H9 (cell line): ENCODE results near the gene ZMYND11. TPM values are rescaled to one million over a fixed set of nuclear protein-coding genes. Genes with fewer than 3 reads are reported as not detected.

Experiments used
- DNase-seq: peaks from one replicate; pipeline ENCODE4 v3.0.0-alpha.2; 2017
- H2AFZ ChIP-seq: one replicate; pipeline ENCODE4 v1.6.1; 2013; ENCODE audit warnings: mild to moderate bottlenecking, low read length, control low read depth, moderate library complexity
- H2AK5ac ChIP-seq: 2 replicates; pipeline ENCODE4 v1.6.1; 2013; ENCODE audit warnings: low read length, control low read depth, mixed read lengths; ENCODE audit not compliant: insufficient read length
- H2BK120ac ChIP-seq: one replicate; pipeline ENCODE4 v1.6.1; 2013; ENCODE audit warnings: low read depth, mild to moderate bottlenecking, low read length, control low read depth, inconsistent platforms; ENCODE audit not compliant: poor library complexity, severe bottlenecking
- H2BK12ac ChIP-seq: 2 replicates; pipeline ENCODE4 v1.6.1; 2013; ENCODE audit warnings: low read length, control low read depth, mixed read lengths, low read depth; ENCODE audit not compliant: insufficient read length
- H2BK15ac ChIP-seq: 2 replicates; pipeline ENCODE4 v1.6.1; 2013; ENCODE audit warnings: low read depth, low read length, control low read depth
- H2BK20ac ChIP-seq: one replicate; pipeline ENCODE4 v1.6.1; 2013; ENCODE audit warnings: low read depth, mild to moderate bottlenecking, low read length, control low read depth, inconsistent platforms; ENCODE audit not compliant: poor library complexity, severe bottlenecking
- H2BK5ac ChIP-seq: 2 replicates; pipeline ENCODE4 v1.6.1; 2013; ENCODE audit warnings: low read length, control low read depth, mixed read lengths; ENCODE audit not compliant: insufficient read length
- H3K14ac ChIP-seq: 2 replicates; pipeline ENCODE4 v1.6.1; 2013; ENCODE audit warnings: low read length, control low read depth; ENCODE audit not compliant: insufficient read depth
- H3K18ac ChIP-seq: 2 replicates; pipeline ENCODE4 v1.6.1; 2013; ENCODE audit warnings: low read depth, mild to moderate bottlenecking, mixed read lengths, low read length, control low read depth; ENCODE audit not compliant: insufficient read length
- H3K23ac ChIP-seq: 2 replicates; pipeline ENCODE4 v1.6.1; 2013; ENCODE audit warnings: low read length, control low read depth, mixed read lengths, low read depth; ENCODE audit not compliant: insufficient read length
- H3K23me2 ChIP-seq: 2 replicates; pipeline ENCODE4 v1.6.1; 2013; ENCODE audit warnings: low read depth, mild to moderate bottlenecking, mixed read lengths, low read length, control low read depth; ENCODE audit not compliant: insufficient read length, poor library complexity, severe bottlenecking
- H3K27ac ChIP-seq: 2 replicates; pipeline ENCODE4 v1.5.1; 2013; ENCODE audit warnings: low read length, control low read depth, mixed read lengths, low read depth; ENCODE audit not compliant: insufficient read length
- H3K27me3 ChIP-seq: 2 replicates; pipeline ENCODE4 v1.6.1; 2013; ENCODE audit warnings: low read length, control low read depth, inconsistent platforms; ENCODE audit not compliant: insufficient read depth
- H3K4ac ChIP-seq: 2 replicates; pipeline ENCODE4 v1.6.1; 2013; ENCODE audit warnings: low read depth, mild to moderate bottlenecking, control low read depth, inconsistent platforms, low read length, moderate library complexity
- H3K4me1 ChIP-seq: 2 replicates; pipeline ENCODE4 v1.6.1; 2013; ENCODE audit warnings: low read length, control low read depth, inconsistent platforms; ENCODE audit not compliant: insufficient read depth
- H3K4me2 ChIP-seq: 2 replicates; pipeline ENCODE4 v1.6.1; 2013; ENCODE audit warnings: low read length, control low read depth, mixed read lengths; ENCODE audit not compliant: insufficient read length, insufficient read depth
- H3K56ac ChIP-seq: 2 replicates; pipeline ENCODE4 v1.6.1; 2013; ENCODE audit warnings: low read depth, mild to moderate bottlenecking, mixed read lengths, low read length, control low read depth; ENCODE audit not compliant: insufficient read length
- H3K79me1 ChIP-seq: 2 replicates; pipeline ENCODE4 v1.6.1; 2013; ENCODE audit warnings: low read depth, mild to moderate bottlenecking, moderate library complexity, low read length, control low read depth, inconsistent platforms; ENCODE audit not compliant: insufficient read depth, poor library complexity, severe bottlenecking
- H3K79me2 ChIP-seq: 2 replicates; pipeline ENCODE4 v1.6.1; 2013; ENCODE audit warnings: low read length, control low read depth, inconsistent platforms; ENCODE audit not compliant: insufficient read depth
- H3K9ac ChIP-seq: 2 replicates; pipeline ENCODE4 v1.6.1; 2013; ENCODE audit warnings: low read length, control low read depth, mixed read lengths; ENCODE audit not compliant: insufficient read length; ENCODE audit errors: extremely low read depth
- H3K9me3 ChIP-seq: one replicate; pipeline ENCODE4 v1.6.1; 2013; ENCODE audit warnings: low read depth, low read length, inconsistent platforms; ENCODE audit not compliant: control insufficient read depth
- H3T11ph ChIP-seq: one replicate; pipeline ENCODE4 v1.6.1; 2013; ENCODE audit warnings: mild to moderate bottlenecking, low read length, control low read depth, inconsistent platforms
- H4K20me1 ChIP-seq: one replicate; pipeline ENCODE4 v1.6.1; 2013; ENCODE audit not compliant: control insufficient read depth, insufficient read length, insufficient read depth
- H4K5ac ChIP-seq: 2 replicates; pipeline ENCODE4 v1.6.1; 2013; ENCODE audit warnings: low read depth, mild to moderate bottlenecking, mixed read lengths, low read length, control low read depth; ENCODE audit not compliant: insufficient read length
- H4K8ac ChIP-seq: replicated peaks from 2 replicates; pipeline ENCODE4 v1.6.1; 2013; ENCODE audit warnings: low read length, control low read depth, mixed read lengths, low read depth; ENCODE audit not compliant: insufficient read length
- H4K91ac ChIP-seq: 2 replicates; pipeline ENCODE4 v1.6.1; 2013; ENCODE audit warnings: low read depth, mild to moderate bottlenecking, moderate library complexity, mixed read lengths, low read length, control low read depth; ENCODE audit not compliant: insufficient read length
- H3K27ac Mint-ChIP-seq, 3 experiments: 2 replicates in 2 of 3; 3 replicates in 1 of 3; pipeline ENCODE4 v1.8.0; 2020 to 2021; ENCODE audit warnings: mixed read lengths in 3 of 3, mild to moderate bottlenecking in 1 of 3, moderate library complexity in 1 of 3
- H3K27me3 Mint-ChIP-seq: 2 replicates; pipeline ENCODE4 v1.8.0; 2021; ENCODE audit warnings: low read depth, mild to moderate bottlenecking, moderate library complexity, mixed read lengths
- H3K36me3 Mint-ChIP-seq, 3 experiments: 2 replicates in 2 of 3; 3 replicates in 1 of 3; pipeline ENCODE4 v1.8.0; 2020 to 2021; ENCODE audit warnings: low read depth in 3 of 3, mixed read lengths in 3 of 3; ENCODE audit not compliant: insufficient read depth in 1 of 3
- H3K4me1 Mint-ChIP-seq, 2 experiments: 2 replicates each; pipeline ENCODE4 v1.8.0; 2020; ENCODE audit warnings: mixed read lengths in 2 of 2
- H3K4me3 Mint-ChIP-seq, 2 experiments: 2 replicates in 1 of 2; 3 replicates in 1 of 2; pipeline ENCODE4 v1.8.0; 2020 to 2021; ENCODE audit warnings: mild to moderate bottlenecking in 2 of 2, mixed read lengths in 2 of 2, moderate library complexity in 1 of 2
- H3K9me3 Mint-ChIP-seq, 2 experiments: 2 replicates in 1 of 2; 3 replicates in 1 of 2; pipeline ENCODE4 v1.8.0; 2020; ENCODE audit warnings: mild to moderate bottlenecking in 2 of 2, mixed read lengths in 2 of 2, moderate library complexity in 1 of 2
- CTCF ChIP-seq: fragments of 200-600 bp; sonication (generic); conservative IDR thresholded peaks from 3 replicates; pipeline ENCODE4 v1.8.0; 2021; ENCODE audit warnings: antibody characterized with exemption, mild to moderate bottlenecking
- WGBS: extraction: QIAGEN DNeasy Blood & Tissue Kit; methylation state at CpG from one replicate; pipeline ENCODE4 v1.1.7; 2013; ENCODE audit warnings: missing lambda C conversion rate, low lambda C conversion rate, mixed read lengths; ENCODE audit not compliant: insufficient read length; ENCODE audit errors: extremely low coverage; 5-methylcytosine and 5-hydroxymethylcytosine counted together
- total RNA-seq: library from RNA; stranded (reverse); gene quantifications from 2 replicates; pipeline ENCODE4 v1.2.1, GENCODE V29; 2021

Gene ZMYND11
- total RNA-seq, 1 experiment from 2014 or later: 33.7 TPM

DNA sequence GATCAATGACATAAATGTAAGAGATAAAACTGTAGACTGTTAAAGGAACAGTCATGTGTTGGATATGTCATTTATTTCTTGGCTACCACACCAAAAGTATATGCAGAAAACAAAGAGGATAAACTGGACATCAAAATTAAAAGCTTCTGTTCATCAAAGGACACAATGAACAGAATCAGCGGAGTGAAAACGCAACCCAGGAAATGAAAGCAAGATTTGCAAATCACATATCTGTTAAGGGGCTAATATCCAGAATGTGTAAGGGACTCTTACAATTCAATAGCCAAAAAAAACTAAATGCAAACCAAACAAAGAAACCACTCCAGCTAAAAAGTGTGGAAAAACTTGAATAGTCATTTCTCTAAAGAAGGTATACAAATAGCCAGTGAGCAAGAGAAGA lies 164.3 kb downstream of the ZMYND11 start:
- Histone ChIP-seq H3K14ac (no peak overlapping the region), H2BK5ac (no peak overlapping the region), H4K20me1 (no peaks in the 10 kb centered on the region), H3K9ac (no peak overlapping the region), H4K8ac (no peak overlapping the region), H3K27ac (no peak overlapping the region), H3K56ac (no peak overlapping the region), H3T11ph (no peak overlapping the region), H2BK12ac (no peak overlapping the region), H3K79me1 (no peaks in the 10 kb centered on the region), H3K18ac (no peak overlapping the region), H4K5ac (no peak overlapping the region), H3K23ac (no peak overlapping the region), H3K79me2 (no peaks in the 10 kb centered on the region), H3K4me2 (no peak overlapping the region), H2AK5ac (no peak overlapping the region), H3K4ac (no peak overlapping the region), H2BK15ac (no peak overlapping the region), H2BK20ac (no peak overlapping the region), H3K27me3 (no peaks in the 10 kb centered on the region; the same call in 1 of the 2 replicates), H3K9me3 (no peaks in the 10 kb centered on the region), H2BK120ac (no peak overlapping the region), H3K23me2 (no peaks in the 10 kb centered on the region), H3K4me1 (no peaks in the 10 kb centered on the region), H4K91ac (no peak overlapping the region), H2AFZ (no peak overlapping the region)
- Mint-ChIP-seq H3K36me3 (peaks cover 0 to 9% (median 7%) of the 10 kb centered on the region in 3 experiments; a peak in 3 of 7 replicates), H3K27me3 (no peaks in the 10 kb centered on the region), H3K4me1 (no peaks in the 10 kb centered on the region), H3K4me3 (no peak overlapping the region), H3K27ac (no peak overlapping the region), H3K9me3 (peaks cover 0 to 2% of the 10 kb centered on the region in 2 experiments; a peak in 1 of 5 replicates)
- no peak for TF ChIP-seq CTCF
- DNase-seq: no peak
- no CpG with 5 or more reads among the region's 2 CpGs for WGBS
